H1 (cell line): ENCODE data around the gene CA5A. TPM values are rescaled to one million over a fixed set of nuclear protein-coding genes. Genes with fewer than 3 reads are reported as not detected.

Experiments
- ATF2 ChIP-seq: IDR thresholded peaks from 2 replicates; pipeline ENCODE4 v1.6.1; 2012; ENCODE audit warnings: low read length, inconsistent platforms
- EP300 ChIP-seq, 2 experiments: IDR thresholded peaks; 1 replicate in 1 of 2; 2 replicates in 1 of 2; pipeline ENCODE4 v1.6.1; 2011 to 2012; ENCODE audit warnings: low read depth in 2 of 2, low read length in 2 of 2, mild to moderate bottlenecking in 2 of 2, borderline replicate concordance in 1 of 2, inconsistent platforms in 1 of 2, moderate library complexity in 1 of 2
- HDAC6 ChIP-seq: IDR thresholded peaks from one replicate; pipeline ENCODE4 v1.7.1; 2012; ENCODE audit warnings: low read depth, mild to moderate bottlenecking, inconsistent platforms, low read length, moderate library complexity
- JUN ChIP-seq: IDR thresholded peaks from 2 replicates; pipeline ENCODE4 v1.6.1; 2011; ENCODE audit warnings: low read depth, mild to moderate bottlenecking, improper control_type of control experiment, low read length
- KDM1A ChIP-seq: fragments of 200-600, 300-600 bp; sonication (generic); IDR thresholded peaks from 2 replicates; pipeline ENCODE4 v1.7.1; 2016; ENCODE audit warnings: mild to moderate bottlenecking, low read length, borderline replicate concordance
- KDM4A ChIP-seq: IDR thresholded peaks from one replicate; pipeline ENCODE4 v1.7.1; 2012; ENCODE audit warnings: low read depth, mild to moderate bottlenecking, moderate library complexity, low read length, inconsistent platforms; ENCODE audit not compliant: severe bottlenecking
- PHF8 ChIP-seq: fragments of 200-600 bp; sonication (generic); conservative IDR thresholded peaks from 2 replicates; pipeline ENCODE4 v1.7.1; 2012; ENCODE audit warnings: low read depth, mild to moderate bottlenecking, inconsistent platforms, low read length, moderate library complexity
- POLR2A ChIP-seq, 2 experiments: IDR thresholded peaks; 1 replicate in 1 of 2; 2 replicates in 1 of 2; pipeline ENCODE4 v1.6.1; 2011; ENCODE audit warnings: low read depth in 2 of 2, low read length in 2 of 2, mild to moderate bottlenecking in 2 of 2; ENCODE audit errors: control extremely low read depth in 1 of 2
- RXRA ChIP-seq: IDR thresholded peaks from 2 replicates; pipeline ENCODE4 v1.6.1; 2011; ENCODE audit warnings: low read depth, mild to moderate bottlenecking, low read length, moderate library complexity; ENCODE audit not compliant: insufficient read depth
- SIRT6 ChIP-seq: IDR thresholded peaks from one replicate; pipeline ENCODE4 v1.7.1; 2012; ENCODE audit warnings: low read length, inconsistent platforms
- YY1 ChIP-seq: IDR thresholded peaks from 2 replicates; pipeline ENCODE4 v1.6.1; 2011; ENCODE audit warnings: low read depth, mild to moderate bottlenecking, low read length
- polyA plus RNA-seq, 7 experiments: library from polyadenylated mRNA; depleted of rRNA in 3 of 7; stranded (reverse) in 5 of 7; unstranded in 2 of 7; fragments of >200 nt in 5 of 7; fragments of 200-250 nt in 2 of 7; gene quantifications; 1 replicate in 5 of 7; 2 replicates in 1 of 7; 4 replicates in 1 of 7; pipeline versions ENCODE4 v1.2.1 to v1.2.3, GENCODE V29; 2011 to 2013; ENCODE audit warnings: missing spikeins in 2 of 7, mixed read lengths in 2 of 7
- total RNA-seq: library from RNA; stranded (reverse); fragmentation: NEBNext Ultra II Directional; extraction: Animal tissue kit (Norgen Biotek cat#: 25700); gene quantifications from 2 replicates; pipeline ENCODE4 v1.2.1, GENCODE V29; 2021

Gene CA5A
- total and polyA plus RNA-seq, 2 of the 8 experiments (the other 6 are each of a cell fraction or from before 2014, with no cell fraction given), result not detected

- no peak for TF ChIP-seq ATF2
- no peak for TF ChIP-seq EP300 (IDR thresholded peaks at IDR 0.05; ENCODE audit: borderline replicate concordance in 1 of 2, low read depth in 2 of 2, low read length in 2 of 2)
- no peak for TF ChIP-seq HDAC6
- no peak for TF ChIP-seq PHF8
- no peak for TF ChIP-seq RXRA
- TF ChIP-seq YY1, result no peak
- no peak for TF ChIP-seq KDM4A
- no peak for TF ChIP-seq POLR2A (IDR thresholded peaks at IDR 0.05; ENCODE audit: control extremely low read depth in 1 of 2, low read depth in 2 of 2, low read length in 2 of 2)
- no peak for TF ChIP-seq SIRT6
- TF ChIP-seq JUN, result no peak
- no peak for TF ChIP-seq KDM1A
These were observed 92.6 kb downstream of the CA5A start (continued) for GRCh38 chr16:87843678-87844105.
